ENCODE results near the gene WFS1. TPM values are rescaled to one million over a fixed set of nuclear protein-coding genes. Genes with fewer than 3 reads are reported as not detected.

WFS1 gene
- total and polyA plus RNA-seq, 2 of the 8 experiments (the other 6 are each of a cell fraction or from before 2014, with no cell fraction given), result 29.1 to 43.1 TPM

DNA sequence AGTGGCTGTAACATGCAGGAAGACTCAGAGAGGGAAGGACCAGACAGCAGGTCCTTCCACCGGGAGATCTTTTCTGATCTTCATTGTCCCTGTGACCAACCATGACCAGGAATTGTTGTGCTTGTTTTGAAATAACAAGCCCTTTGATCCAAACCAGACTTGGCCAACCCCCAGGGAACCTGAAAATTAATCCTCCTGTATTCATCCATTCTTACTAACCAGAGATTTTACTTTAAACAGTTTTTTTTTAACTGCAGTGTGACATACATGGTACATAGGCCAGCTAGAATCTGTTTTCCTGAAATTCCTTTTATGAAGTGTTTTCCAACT is 4.0 kb downstream of the WFS1 start:
- no peak overlapping the region for H3K4me3 ChIP-seq (ENCODE audit: extremely low read depth in 1 of 4, insufficient read depth in 2 of 4, low read depth in 3 of 4, low read length in 4 of 4)
- FAIRE-seq, result no peak
- H2BK15ac ChIP-seq (ENCODE audit: low read length), result no peak overlapping the region
- no peak overlapping the region for H4K91ac ChIP-seq (replicated peaks; ENCODE audit: insufficient read length, low read length)
- H3K4me1 ChIP-seq (replicated peaks in 1 of 4; ENCODE audit: control insufficient read depth in 3 of 4, insufficient read depth in 4 of 4, low read length in 3 of 4), result peaks cover 4 to 22% (median 11%) of the 10 kb centered on the region in 4 experiments
- H4K8ac ChIP-seq (ENCODE audit: extremely low read depth, insufficient read depth, low read length), result peak overlapping the region; percentile 75; the same call in 1 of the 2 replicates
- H3K23ac ChIP-seq (ENCODE audit: insufficient read length), result no peak overlapping the region
- H3K79me1 ChIP-seq (ENCODE audit: low read depth, low read length), result peaks cover 2% of the 10 kb centered on the region; the same call in 1 of the 2 replicates
- H3K9me3 ChIP-seq (ENCODE audit: insufficient read depth in 2 of 2, low read depth in 1 of 2, low read length in 1 of 2), result no peaks in the 10 kb centered on the region
- no peak overlapping the region for H3K4me2 ChIP-seq (ENCODE audit: insufficient read depth in 1 of 2, low read depth in 2 of 2, low read length in 2 of 2)
- peaks cover 0 to 6% of the 10 kb centered on the region in 2 experiments; a peak in 1 of 4 replicates for H3K79me2 ChIP-seq (ENCODE audit: control insufficient read depth in 1 of 2, insufficient read depth in 2 of 2, low read length in 2 of 2)
- H3K27ac ChIP-seq (ENCODE audit: low read depth, low read length), result no peak overlapping the region
- 94% methylated on average over 1 of the region's 1 CpG; no CpG with 5 or more reads in 1 of the 2 experiments for WGBS, 2 experiments (ENCODE audit: extremely low coverage in 1 of 2, insufficient coverage in 1 of 2, insufficient read length in 1 of 2, insufficient replicate concordance in 2 of 2, low coverage in 1 of 2, low lambda C conversion rate in 2 of 2, missing lambda C conversion rate in 1 of 2)
- no peak for DNase-seq (ENCODE audit: low read depth in 1 of 2, low spot score in 2 of 2)
- ChIA-PET POLR2A (ENCODE audit: partially characterized antibody) (interaction anchor here (0.7 to 1.2 kb wide), 3 partner anchors 25 to 35 kb away, joined by 3 to 4 read pairs (median 4); no protein-coding TSS in a partner anchor), CTCF (ENCODE audit: partially characterized antibody) (interaction anchor here (0.7 to 37.7 kb wide), 3 partner anchors 18 to 275 kb away, joined by 3 to 908 read pairs (median 263); no protein-coding TSS in a partner anchor)
- peaks cover 4 to 20% of the 10 kb centered on the region in 2 experiments for H4K20me1 ChIP-seq (replicated peaks in 1 of 2; ENCODE audit: control insufficient read depth in 1 of 2, insufficient read depth in 2 of 2, low read length in 2 of 2)
- no peak overlapping the region for H2BK5ac ChIP-seq (ENCODE audit: low read depth, low read length)
- H3K4ac ChIP-seq (replicated peaks; ENCODE audit: insufficient read length, low read depth, low read length), result peak overlapping the region; percentile 67
- peak overlapping the region; percentile 53; the same call in 1 of the 2 replicates for H2AK5ac ChIP-seq (ENCODE audit: low read depth, low read length)
- H4K5ac ChIP-seq (ENCODE audit: insufficient read length, low read depth, low read length), result no peak overlapping the region
- no peak overlapping the region for H2BK12ac ChIP-seq (ENCODE audit: low read depth, low read length)
- H3K23me2 ChIP-seq (ENCODE audit: low read depth, low read length), result peaks cover 6% of the 10 kb centered on the region; the same call in 1 of the 2 replicates
- no peak overlapping the region for H2BK120ac ChIP-seq (replicated peaks; ENCODE audit: low read depth, low read length)
- no peak overlapping the region for H2AFZ ChIP-seq (ENCODE audit: low read length)
- H3K56ac ChIP-seq (replicated peaks; ENCODE audit: insufficient read length, low read depth, low read length), result no peak overlapping the region
- no peaks in the 10 kb centered on the region for H3K27me3 ChIP-seq (replicated peaks in 1 of 4; ENCODE audit: control insufficient read depth in 3 of 4, extremely low read depth in 1 of 4, insufficient read depth in 3 of 4, low read length in 3 of 4)
- no peak for TF ChIP-seq FOSL1 (IDR thresholded peaks at IDR 0.05; ENCODE audit: insufficient read depth, low read depth, low read length)
- no peak for TF ChIP-seq EZH2 (IDR thresholded peaks at IDR 0.05; ENCODE audit: low read depth, low read length, severe bottlenecking)
- no peak for TF ChIP-seq GTF2F1 (IDR thresholded peaks at IDR 0.05; ENCODE audit: borderline replicate concordance, low read depth, low read length)
- TF ChIP-seq RAD21 (IDR thresholded peaks at IDR 0.05 in 1 of 2, conservative IDR thresholded peaks at IDR 0.05 in 1 of 2; ENCODE audit: low read depth in 2 of 2, low read length in 2 of 2), result no peak
- TF ChIP-seq CBX8 (IDR thresholded peaks at IDR 0.05; ENCODE audit: borderline replicate concordance, low read depth, low read length), result no peak
- no peak for TF ChIP-seq RXRA (IDR thresholded peaks at IDR 0.05; ENCODE audit: insufficient read depth, low read depth, low read length)
- TF ChIP-seq SP2 (IDR thresholded peaks at IDR 0.05; ENCODE audit: low read length), result no peak
- peak overlapping the region; percentile 32 for H3K18ac ChIP-seq (ENCODE audit: extremely low read depth, low read length)
- H3K14ac ChIP-seq (ENCODE audit: insufficient read length), result no peak overlapping the region
- H3K36me3 ChIP-seq (ENCODE audit: control insufficient read depth in 2 of 4, insufficient read depth in 4 of 4, low read length in 3 of 4), result peaks cover 2 to 5% (median 3%) of the 10 kb centered on the region in 4 experiments; a peak in 2 of 8 replicates
- no peak overlapping the region for H3K9ac ChIP-seq (replicated peaks in 1 of 4; ENCODE audit: extremely low read depth in 1 of 4, low read depth in 3 of 4, low read length in 3 of 4)
- H2BK20ac ChIP-seq (ENCODE audit: low read length), result no peak overlapping the region
